IPS-11a (cell line): ENCODE measurements around the gene KCNQ5.

Source experiments
- H3K4me3 ChIP-seq: one replicate; pipeline ENCODE4 v1.5.1; 2013; ENCODE audit warnings: low read depth, low read length, control low read depth

The KCNQ5 gene

DNA sequence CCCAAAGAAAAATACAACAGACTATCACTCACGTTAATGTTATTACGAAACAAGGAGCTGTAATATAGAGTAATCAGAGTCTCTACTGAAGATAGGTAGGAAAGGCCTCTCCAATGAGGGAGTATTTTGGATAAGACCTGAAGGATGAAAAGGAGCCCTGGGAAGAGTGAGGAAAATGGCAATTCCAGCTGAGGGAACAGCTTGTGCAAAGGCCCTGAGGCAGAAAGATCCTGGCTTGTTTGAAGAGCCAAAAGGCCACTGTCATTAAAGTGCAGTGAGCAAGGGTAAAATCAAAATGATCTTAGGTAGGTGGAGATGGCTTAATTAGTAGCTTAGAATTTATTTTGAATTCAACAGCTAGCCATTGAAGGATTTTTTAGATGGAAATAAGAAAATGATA, 464.9 kb downstream of the KCNQ5 start:
- H3K4me3 ChIP-seq: no peak overlapping the region

DNA sequence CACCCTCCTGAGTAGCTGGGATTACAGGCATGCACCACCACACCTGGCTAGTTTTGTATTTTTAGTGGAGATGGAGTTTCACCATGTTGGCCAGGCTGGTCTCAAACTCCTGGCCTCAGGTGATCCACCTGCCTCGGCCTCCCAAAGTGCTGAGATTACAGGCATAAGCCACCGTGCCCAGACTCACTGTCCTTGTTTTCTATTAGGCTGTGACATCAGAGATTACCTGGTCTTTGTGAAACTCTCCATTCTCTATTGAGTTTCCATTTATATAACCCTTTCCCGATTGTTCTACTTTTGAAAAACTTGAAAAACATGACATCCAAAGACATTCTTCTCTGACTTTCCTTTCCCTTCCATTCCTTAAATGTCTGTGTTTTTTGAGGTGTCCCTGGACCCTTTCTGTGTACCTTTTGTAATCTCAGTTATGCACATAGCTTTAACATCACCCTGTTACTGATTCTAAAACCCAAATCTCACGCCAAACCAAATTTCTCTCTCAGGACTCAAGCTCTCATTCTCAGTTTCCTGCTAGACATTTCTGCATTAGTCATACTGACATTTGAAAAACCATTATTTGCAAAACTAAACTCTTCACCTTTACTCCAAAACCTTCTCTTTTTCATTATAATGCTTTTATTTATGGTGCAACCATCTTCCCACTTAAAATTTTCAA, 466.4 kb downstream of the KCNQ5 start:
- no peak overlapping the region for H3K4me3 ChIP-seq

- H3K4me3 ChIP-seq: no peak overlapping the region
Measured at GRCh38 chr6:73104921-73105320, 483.1 kb downstream of the KCNQ5 start.

DNA sequence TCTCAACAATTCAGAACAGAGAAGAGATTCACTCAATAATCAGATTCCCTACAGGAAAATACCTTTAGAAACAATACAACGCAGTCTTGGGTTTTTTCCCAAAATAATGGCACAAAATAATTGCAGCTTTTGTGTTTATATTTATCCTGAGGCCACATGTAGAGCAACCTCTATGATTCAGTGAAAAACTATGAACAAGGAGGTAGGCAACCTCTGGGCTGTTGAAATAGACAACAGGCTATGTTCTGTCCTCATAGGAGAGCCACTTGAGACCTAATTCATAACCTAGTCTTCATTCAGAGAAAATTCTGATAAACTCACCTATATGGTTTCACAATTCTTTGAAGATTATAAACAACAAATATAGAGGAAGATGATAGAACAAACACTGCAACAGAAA, 485.2 kb downstream of the KCNQ5 start:
- no peak overlapping the region for H3K4me3 ChIP-seq

DNA sequence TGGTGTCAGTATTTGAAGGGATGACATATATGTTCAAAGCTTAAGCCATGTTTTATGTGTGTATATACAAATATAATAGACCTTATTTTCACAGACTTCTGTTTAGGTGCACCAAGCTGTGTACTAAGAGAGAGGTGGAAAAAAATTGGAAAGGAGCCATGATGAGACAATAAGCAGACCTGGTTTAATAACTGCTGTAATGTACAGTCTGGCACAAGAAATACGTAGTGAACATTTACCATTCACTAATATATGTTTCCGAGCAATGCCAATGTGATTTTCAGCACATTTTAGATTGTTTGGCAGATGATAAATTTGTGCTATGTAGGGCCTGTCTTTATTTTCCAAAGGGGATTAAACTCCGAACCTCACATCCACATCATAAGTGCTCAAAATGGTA, 487.1 kb downstream of the KCNQ5 start:
- H3K4me3 ChIP-seq: no peak overlapping the region

- no peak overlapping the region for H3K4me3 ChIP-seq
Measured at GRCh38 chr6:73109659-73110058, 487.8 kb downstream of the KCNQ5 start.

DNA sequence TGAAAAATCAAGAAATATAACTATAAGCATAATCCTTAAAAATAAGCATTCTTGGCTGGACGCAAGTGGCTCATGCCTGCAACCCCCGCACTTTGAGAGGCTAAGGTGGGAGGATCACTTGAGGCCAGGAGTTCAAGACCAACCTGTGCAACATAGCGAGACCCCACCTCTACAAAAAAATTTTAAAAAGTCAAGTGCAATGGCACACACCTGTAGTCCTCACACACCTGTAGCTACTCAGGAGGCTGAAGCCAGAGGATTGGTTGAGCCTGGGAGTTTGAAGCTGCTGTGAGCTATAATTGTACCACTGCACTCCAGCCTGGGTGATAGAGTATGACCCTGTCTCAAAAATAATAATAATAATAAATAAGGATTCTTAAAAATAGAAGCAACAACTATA, 494.5 kb downstream of the KCNQ5 start:
- no peak overlapping the region for H3K4me3 ChIP-seq

DNA sequence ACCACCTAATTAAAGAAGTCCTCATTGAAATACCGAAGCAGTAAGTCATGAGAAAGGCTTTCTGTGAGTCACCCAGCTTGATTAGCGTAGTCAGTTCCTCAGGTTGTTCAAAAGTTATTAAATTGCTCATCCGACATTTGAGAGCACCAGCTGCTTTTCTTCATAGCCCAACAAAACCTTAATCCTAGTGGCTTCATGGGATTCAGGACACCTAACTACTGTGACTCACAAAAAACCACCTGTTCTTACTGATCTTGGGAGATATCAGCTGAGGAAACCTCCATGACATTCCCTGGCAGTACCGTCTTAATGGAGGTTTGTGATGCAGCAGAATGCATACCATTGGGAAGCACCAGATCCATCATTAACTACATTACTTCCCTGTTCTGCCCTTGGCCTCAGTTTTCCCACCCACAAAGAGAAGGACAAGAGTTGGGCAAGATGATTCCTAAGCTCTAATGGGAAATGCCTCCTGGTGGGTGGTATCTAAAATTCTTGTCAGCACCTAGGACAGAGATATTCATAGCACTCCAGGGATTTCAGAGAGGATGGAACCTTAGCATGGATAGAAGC, 499.6 kb downstream of the KCNQ5 start:
- no peak overlapping the region for H3K4me3 ChIP-seq

GRCh38 chr6:73123632-73124329, 501.9 kb downstream of the KCNQ5 start:
- no peak overlapping the region for H3K4me3 ChIP-seq

GRCh38 chr6:73129653-73130443, 508.0 kb downstream of the KCNQ5 start:
- no peak overlapping the region for H3K4me3 ChIP-seq

DNA sequence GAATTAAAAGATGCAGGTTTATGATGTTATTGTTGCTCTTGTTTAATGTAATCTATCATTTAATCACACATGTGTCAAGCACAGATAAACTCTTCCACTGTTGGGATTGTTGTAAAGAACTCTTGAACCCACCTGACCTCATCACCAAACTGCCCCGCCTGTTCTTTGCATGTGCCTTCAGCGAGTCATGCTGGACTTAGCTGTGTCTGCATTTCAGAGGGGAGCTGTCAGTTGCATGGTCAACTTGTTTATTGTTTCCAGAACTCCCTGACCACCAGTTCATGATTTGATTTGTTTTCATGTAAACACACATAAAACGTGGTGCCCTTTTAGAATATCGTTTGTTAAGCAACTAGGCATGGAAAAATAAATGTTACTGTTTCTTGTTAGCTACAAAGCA, 509.8 kb downstream of the KCNQ5 start:
- H3K4me3 ChIP-seq: no peak overlapping the region

GRCh38 chr6:73134588-73134987, 512.7 kb downstream of the KCNQ5 start:
- H3K4me3 ChIP-seq: no peak overlapping the region

DNA sequence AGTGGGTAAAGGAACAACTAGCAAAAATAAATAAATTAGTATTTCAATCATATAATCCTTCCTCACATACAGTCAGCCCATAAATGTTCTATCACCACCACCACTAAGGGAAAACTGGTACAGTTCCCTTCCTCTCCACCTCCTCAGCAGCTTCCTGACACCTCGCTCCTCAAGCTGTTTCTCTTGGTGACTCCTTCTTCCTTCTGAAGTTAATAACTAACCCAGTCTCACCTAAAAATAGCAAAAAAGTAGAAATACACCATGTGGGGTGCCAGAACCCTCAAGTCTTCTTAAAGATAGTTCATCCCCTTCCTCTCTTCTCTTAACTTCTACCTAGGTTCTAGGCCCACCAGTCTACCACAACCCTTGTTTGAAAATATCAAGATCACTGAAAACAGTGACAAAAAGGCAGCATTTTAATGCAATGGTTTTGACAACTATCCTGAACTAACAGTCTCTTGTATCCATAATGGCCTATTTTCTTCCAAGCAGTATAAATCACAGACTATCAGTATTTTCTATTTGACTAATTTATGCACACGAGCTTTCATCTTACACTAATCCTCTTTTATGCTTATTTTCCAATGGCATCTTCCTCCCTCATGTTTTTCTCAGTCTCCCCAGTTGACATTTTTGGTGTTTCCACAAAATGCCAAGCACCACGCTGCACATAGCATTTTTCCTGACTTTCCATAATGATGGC, 518.0 kb downstream of the KCNQ5 start:
- no peak overlapping the region for H3K4me3 ChIP-seq

- H3K4me3 ChIP-seq: no peak overlapping the region
Measured at GRCh38 chr6:73143551-73143950, 521.7 kb downstream of the KCNQ5 start.

DNA sequence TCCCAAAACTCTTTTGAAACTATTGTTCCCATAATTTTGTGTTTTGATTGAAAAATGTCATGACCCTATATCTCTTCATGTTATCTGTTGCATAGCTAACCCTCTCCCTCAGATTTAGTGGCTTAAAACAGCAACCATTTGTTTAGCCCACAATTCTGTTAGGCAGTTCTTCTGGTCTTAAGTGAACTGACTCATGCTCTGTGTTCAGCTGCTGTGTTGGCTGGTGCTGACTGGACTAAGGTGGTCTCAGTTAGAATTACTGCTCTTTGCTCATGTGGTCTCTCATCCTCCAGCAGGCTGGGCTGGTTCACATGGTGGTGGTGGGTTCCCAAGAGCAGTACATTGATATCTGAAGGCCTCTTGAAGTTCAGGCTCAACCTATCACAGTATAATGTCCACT, 522.7 kb downstream of the KCNQ5 start:
- no peak overlapping the region for H3K4me3 ChIP-seq

DNA sequence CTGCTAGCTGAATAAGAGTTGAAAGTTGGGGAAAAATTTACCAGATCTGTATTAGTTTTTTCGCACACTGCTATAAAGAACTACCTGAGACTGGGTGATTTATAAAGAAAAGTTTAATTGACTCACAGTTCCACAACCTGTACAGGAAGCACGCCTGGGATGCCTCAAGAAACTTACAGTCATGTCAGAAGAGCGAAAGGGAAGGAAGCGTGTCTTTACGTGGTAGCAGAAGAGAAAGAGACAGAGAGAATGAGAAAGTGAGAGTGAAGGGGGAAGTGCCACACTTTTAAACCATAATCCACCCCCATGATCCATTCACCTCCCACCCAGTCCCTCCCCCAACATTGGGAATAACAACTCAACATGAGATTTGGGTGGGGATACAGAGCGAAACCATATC, 523.8 kb downstream of the KCNQ5 start:
- no peak overlapping the region for H3K4me3 ChIP-seq

DNA sequence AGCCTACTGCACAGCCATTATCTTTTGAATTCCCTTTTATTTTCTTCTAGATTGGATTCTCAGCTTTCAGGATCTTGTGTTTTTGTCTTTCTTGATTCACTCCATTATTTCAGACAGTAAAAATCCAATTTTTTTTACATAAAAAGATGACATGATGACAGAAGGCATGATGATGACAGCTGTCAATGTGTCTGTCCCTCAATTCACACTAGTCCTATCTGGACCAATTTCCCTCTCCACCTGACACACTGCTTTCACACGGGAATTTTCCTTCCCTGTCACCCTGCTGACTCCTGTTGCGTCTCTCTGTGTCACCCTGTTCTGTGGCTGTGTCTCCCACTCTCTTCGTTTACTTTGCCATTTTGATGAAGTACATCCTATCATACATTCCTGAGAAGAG, 529.9 kb downstream of the KCNQ5 start:
- no peak overlapping the region for H3K4me3 ChIP-seq

GRCh38 chr6:73152556-73152955, 530.7 kb downstream of the KCNQ5 start:
- no peak overlapping the region for H3K4me3 ChIP-seq

DNA sequence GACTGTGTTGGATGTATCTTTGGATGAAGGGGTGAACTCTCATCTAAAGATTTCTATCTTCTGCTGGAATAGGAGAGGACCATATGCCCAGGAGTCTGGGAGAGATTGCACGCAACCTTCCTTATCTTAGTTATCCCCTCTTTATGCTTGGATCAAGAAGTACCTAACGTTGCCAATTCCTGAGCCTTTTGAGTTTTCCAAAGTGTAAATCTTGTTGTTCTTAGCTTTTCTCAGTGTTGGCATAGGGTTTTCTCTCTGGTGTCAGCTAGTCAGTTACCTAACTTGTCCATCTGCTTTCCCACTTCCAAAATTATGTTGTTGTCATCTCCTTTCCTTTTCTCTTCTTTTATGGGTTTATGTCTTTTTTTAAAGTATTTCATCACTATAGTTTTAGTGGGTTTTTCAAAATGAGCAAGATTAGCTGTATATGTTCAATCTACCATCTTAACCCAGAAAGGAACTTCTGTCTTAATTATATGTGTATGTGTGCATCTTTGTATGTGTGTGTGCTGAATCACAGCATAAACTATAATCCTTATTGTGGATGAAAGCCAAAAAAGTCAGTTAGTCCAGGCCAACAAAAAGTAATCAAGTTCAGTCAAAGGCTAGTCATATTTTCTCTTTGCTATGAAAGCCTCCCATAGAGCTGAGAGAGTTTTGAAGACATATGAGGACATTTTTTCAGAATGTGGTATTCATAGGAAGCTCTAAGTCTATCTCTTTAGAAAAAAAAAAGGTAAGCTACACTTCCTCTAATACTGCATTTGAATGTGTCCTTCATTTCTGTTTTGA, 531.3 kb downstream of the KCNQ5 start:
- H3K4me3 ChIP-seq: no peak overlapping the region
